IMR-90 (cell line): ENCODE results near the gene AMPD2. TPM values are rescaled to one million over a fixed set of nuclear protein-coding genes. Genes with fewer than 3 reads are reported as not detected.

ENCODE experiments used
- ATAC-seq: fragments of 200-7000 bp; cut with Tn5 transposase; 2 replicates; pipeline ENCODE4 v1.9.1; 2020; ENCODE audit warnings: low read depth, mild to moderate bottlenecking, moderate library complexity
- BruUV-seq: library from RNA; stranded (reverse); fragments of 400-500 nt; replicated peaks from 2 replicates; lab custom pipeline; 2021; lab: Mats Ljungman, UMichigan
- CTCF ChIA-PET: fragments of 300-600 bp; formaldehyde crosslinking; extraction: SDS; loops from one replicate; lab custom pipeline; 2021; ENCODE audit warnings: antibody characterized with exemption; lab: Yijun Ruan, JAX
- POLR2A ChIA-PET: fragments of 300-600 bp; sonication (Branson Sonifier 250); formaldehyde crosslinking; loops from one replicate; lab custom pipeline; 2022; ENCODE audit warnings: antibody characterized with exemption; ENCODE audit not compliant: unreplicated experiment; lab: Charles Lee
- DNase-seq: peaks from one replicate; pipeline ENCODE4 v3.0.0; 2013
- H2AFZ ChIP-seq: replicated peaks from 2 replicates; pipeline ENCODE3; 2013; ENCODE audit warnings: low read length, mild to moderate bottlenecking; ENCODE audit not compliant: poor library complexity
- H2AK5ac ChIP-seq: 2 replicates; pipeline ENCODE4 v1.6.1; 2013; ENCODE audit warnings: low read depth, low read length, inconsistent platforms
- H2AK9ac ChIP-seq: replicated peaks from 2 replicates; pipeline ENCODE3; 2013; ENCODE audit warnings: mild to moderate bottlenecking, low read depth, low read length, moderate library complexity; ENCODE audit not compliant: poor library complexity
- H2BK120ac ChIP-seq: 2 replicates; pipeline ENCODE4 v1.6.1; 2013; ENCODE audit warnings: low read depth, low read length, inconsistent platforms
- H2BK15ac ChIP-seq: 3 replicates; pipeline ENCODE4 v1.6.1; 2013; ENCODE audit warnings: low read depth, low read length, inconsistent platforms
- H2BK20ac ChIP-seq: 2 replicates; pipeline ENCODE4 v1.6.1; 2013; ENCODE audit warnings: low read depth, mild to moderate bottlenecking, inconsistent platforms, low read length, moderate library complexity
- H2BK5ac ChIP-seq: 2 replicates; pipeline ENCODE4 v1.6.1; 2013; ENCODE audit warnings: mild to moderate bottlenecking, low read depth, low read length, inconsistent platforms; ENCODE audit not compliant: poor library complexity, severe bottlenecking
- H3K14ac ChIP-seq: replicated peaks from 2 replicates; pipeline ENCODE4 v1.6.1; 2013; ENCODE audit warnings: low read depth, low read length, inconsistent platforms
- H3K18ac ChIP-seq: 2 replicates; pipeline ENCODE4 v1.6.1; 2013; ENCODE audit warnings: low read depth, low read length, control low read depth
- H3K23ac ChIP-seq: 2 replicates; pipeline ENCODE4 v1.6.1; 2013; ENCODE audit warnings: low read depth, low read length, inconsistent platforms
- H3K27ac ChIP-seq: 2 replicates; pipeline ENCODE4 v1.5.1; 2013; ENCODE audit warnings: mild to moderate bottlenecking, control low read depth, low read length; ENCODE audit not compliant: insufficient read depth
- H3K27me3 ChIP-seq: 2 replicates; pipeline ENCODE4 v1.6.1; 2013; ENCODE audit warnings: low read length; ENCODE audit not compliant: control insufficient read depth, insufficient read depth
- H3K36me3 ChIP-seq: 2 replicates; pipeline ENCODE4 v1.6.1; 2013; ENCODE audit warnings: low read length, mixed read lengths; ENCODE audit not compliant: control insufficient read depth, insufficient read depth
- H3K4ac ChIP-seq: 2 replicates; pipeline ENCODE4 v1.6.1; 2013; ENCODE audit warnings: low read depth, low read length, inconsistent platforms
- H3K4me1 ChIP-seq: 2 replicates; pipeline ENCODE4 v1.6.1; 2013; ENCODE audit warnings: low read length, mixed read lengths; ENCODE audit not compliant: control insufficient read depth, insufficient read depth
- H3K4me2 ChIP-seq: 2 replicates; pipeline ENCODE4 v1.6.1; 2013; ENCODE audit warnings: low read depth, mild to moderate bottlenecking, control low read depth, low read length, moderate library complexity
- H3K4me3 ChIP-seq: 2 replicates; pipeline ENCODE4 v1.5.1; 2013; ENCODE audit warnings: low read depth, mild to moderate bottlenecking, control low read depth, low read length, moderate library complexity; ENCODE audit not compliant: insufficient read depth
- H3K56ac ChIP-seq: 2 replicates; pipeline ENCODE4 v1.6.1; 2013; ENCODE audit warnings: low read length, inconsistent platforms; ENCODE audit not compliant: insufficient read depth; ENCODE audit errors: extremely low read depth
- H3K79me1 ChIP-seq, 2 experiments: 2 replicates each; pipeline ENCODE4 v1.6.1; 2013; ENCODE audit warnings: low read length in 2 of 2, inconsistent platforms in 1 of 2, low read depth in 1 of 2
- H3K9ac ChIP-seq: 2 replicates; pipeline ENCODE4 v1.6.1; 2013; ENCODE audit warnings: low read depth, low read length, control low read depth
- H3K9me1 ChIP-seq: 2 replicates; pipeline ENCODE4 v1.6.1; 2013; ENCODE audit warnings: low read length, inconsistent platforms; ENCODE audit not compliant: insufficient read depth
- H3K9me3 ChIP-seq: 2 replicates; pipeline ENCODE4 v1.6.1; 2013; ENCODE audit warnings: low read length; ENCODE audit not compliant: control insufficient read depth, insufficient read depth
- H4K20me1 ChIP-seq: 2 replicates; pipeline ENCODE4 v1.6.1; 2013; ENCODE audit warnings: low read length, inconsistent platforms; ENCODE audit not compliant: insufficient read depth
- H4K5ac ChIP-seq: 2 replicates; pipeline ENCODE4 v1.6.1; 2013; ENCODE audit warnings: mild to moderate bottlenecking, low read depth, low read length, control low read depth
- H4K8ac ChIP-seq, 2 experiments: 2 replicates each; pipeline ENCODE4 v1.6.1; 2013; ENCODE audit warnings: low read depth in 2 of 2, low read length in 2 of 2, control low read depth in 1 of 2, inconsistent platforms in 1 of 2
- H4K91ac ChIP-seq: 2 replicates; pipeline ENCODE4 v1.6.1; 2013; ENCODE audit warnings: low read depth, low read length, inconsistent platforms; ENCODE audit not compliant: insufficient read depth
- BHLHE40 ChIP-seq: fragments of 150-350 bp; IDR thresholded peaks from 2 replicates; pipeline ENCODE4 v1.6.1; 2016; ENCODE audit warnings: mild to moderate bottlenecking, low read depth, low read length
- CEBPB ChIP-seq: IDR thresholded peaks from 2 replicates; pipeline ENCODE4 v1.6.1; 2012; ENCODE audit warnings: low read depth, low read length, improper control_type of control experiment
- CHD1 ChIP-seq: IDR thresholded peaks from 2 replicates; pipeline ENCODE4 v1.6.1; 2012; ENCODE audit warnings: low read depth, low read length, improper control_type of control experiment
- FOS ChIP-seq: fragments of 150-350 bp; IDR thresholded peaks from 2 replicates; pipeline ENCODE4 v1.6.1; 2016; ENCODE audit warnings: low read depth, low read length
- MAFK ChIP-seq: IDR thresholded peaks from 2 replicates; pipeline ENCODE4 v1.6.1; 2012; ENCODE audit warnings: low read depth, low read length, improper control_type of control experiment
- MAZ ChIP-seq: IDR thresholded peaks from 2 replicates; pipeline ENCODE4 v1.6.1; 2012; ENCODE audit warnings: low read depth, mild to moderate bottlenecking, low read length, improper control_type of control experiment, moderate library complexity, borderline replicate concordance
- MXI1 ChIP-seq: IDR thresholded peaks from 2 replicates; pipeline ENCODE4 v1.6.1; 2012; ENCODE audit warnings: low read depth, mild to moderate bottlenecking, low read length, moderate library complexity, borderline replicate concordance
- NFE2L2 ChIP-seq: fragments of 150-350 bp; IDR thresholded peaks from 2 replicates; pipeline ENCODE4 v1.6.1; 2016; ENCODE audit warnings: low read depth, mild to moderate bottlenecking, low read length
- POLR2A ChIP-seq: IDR thresholded peaks from 2 replicates; pipeline ENCODE4 v1.6.1; 2012; ENCODE audit warnings: mild to moderate bottlenecking, low read depth, low read length
- RAD21 ChIP-seq: IDR thresholded peaks from 2 replicates; pipeline ENCODE4 v1.6.1; 2012; ENCODE audit warnings: low read length, improper control_type of control experiment
- RCOR1 ChIP-seq: IDR thresholded peaks from 2 replicates; pipeline ENCODE4 v1.6.1; 2012; ENCODE audit warnings: mild to moderate bottlenecking, low read length, improper control_type of control experiment; ENCODE audit not compliant: insufficient replicate concordance
- RFX5 ChIP-seq: IDR thresholded peaks from 2 replicates; pipeline ENCODE4 v1.8.0; 2012; ENCODE audit warnings: low read depth, mild to moderate bottlenecking, low read length, moderate library complexity
- SMC3 ChIP-seq: fragments of 150-350 bp; IDR thresholded peaks from 2 replicates; pipeline ENCODE4 v1.6.1; 2016; ENCODE audit warnings: low read depth, mild to moderate bottlenecking, antibody characterized with exemption, low read length, moderate library complexity
- USF2 ChIP-seq: fragments of 150-350 bp; IDR thresholded peaks from 2 replicates; pipeline ENCODE4 v1.6.1; 2017; ENCODE audit warnings: mild to moderate bottlenecking, antibody characterized with exemption, low read length, low read depth
- WGBS, 2 experiments: methylation state at CpG; one replicate each; pipeline versions ENCODE4 v1.1.5 to v1.1.7; 2013; ENCODE audit warnings: missing lambda C conversion rate in 2 of 2; ENCODE audit not compliant: insufficient read length in 1 of 2; ENCODE audit errors: extremely low coverage in 2 of 2; 5-methylcytosine and 5-hydroxymethylcytosine counted together
- dilution Hi-C: fragments of 300-500 bp; cut with HindIII; formaldehyde crosslinking; loops from one replicate; pipeline ENCODE4 v1.14.3; 2018; ENCODE audit warnings: low sequenced_read_pairs; ENCODE audit not compliant: unreplicated experiment
- in situ Hi-C: fragments of 300-500 bp; cut with MboI; formaldehyde crosslinking; loops from 3 replicates; pipeline ENCODE4 v1.14.3; 2019; ENCODE audit warnings: low sequenced_read_pairs, inconsistent platforms, mixed read lengths
- intact Hi-C: fragments of 100-400 bp; cut with micrococcal nuclease; formaldehyde crosslinking; loops from 2 replicates; pipeline ENCODE4 v1.10.0; 2022
- polyA plus RNA-seq, 3 experiments: library from polyadenylated mRNA; depleted of rRNA; stranded (reverse); fragments of >200 nt; gene quantifications; 2 replicates each; pipeline ENCODE4 v1.2.3, GENCODE V29; 2012; ENCODE audit warnings: low replicate concordance in 1 of 3
- total RNA-seq: library from RNA; depleted of rRNA; stranded (reverse); fragments of >200 nt; gene quantifications from 2 replicates; pipeline ENCODE4 v1.2.3, GENCODE V29; 2012
- TF ChIP-seq, protein P1 (sequence below): fragments of 150-350 bp; IDR thresholded peaks from 2 replicates; pipeline ENCODE4 v1.6.1; 2016; ENCODE audit warnings: low read depth, mild to moderate bottlenecking, low read length, moderate library complexity, borderline replicate concordance
- TF ChIP-seq, protein P2 (sequence below): conservative IDR thresholded peaks from 2 replicates; pipeline ENCODE4 v1.5.1; 2012; ENCODE audit warnings: mild to moderate bottlenecking, low read depth, low read length, improper control_type of control experiment

AMPD2 gene
- total and polyA plus RNA-seq, 2 of the 4 experiments (the other 2 are of a cell fraction) = 61.5 to 103 TPM

- WGBS, 2 experiments = no CpG with 5 or more reads among the region's 4 CpGs
- dilution Hi-C loops = no loop called here
- Histone ChIP-seq H2BK5ac (no peak overlapping the region), H3K4me2 (no peak overlapping the region), H2BK120ac (no peak overlapping the region), H3K27me3 (no peaks in the 10 kb centered on the region), H3K18ac (no peak overlapping the region), H3K4me1 (no peaks in the 10 kb centered on the region; the same call in 1 of the 2 replicates), H2BK15ac (no peak overlapping the region), H3K79me1 (peaks cover 0 to 10% of the 10 kb centered on the region in 2 experiments; a peak in 3 of 4 replicates), H4K20me1 (no peaks in the 10 kb centered on the region), H2AK9ac (no peak overlapping the region), H4K8ac (no peak overlapping the region), H3K14ac (no peak overlapping the region), H3K27ac (no peak overlapping the region), H3K9me1 (peaks cover 9% of the 10 kb centered on the region), H3K9me3 (no peaks in the 10 kb centered on the region), H2BK20ac (no peak overlapping the region), H3K4ac (no peak overlapping the region), H3K36me3 (peaks cover 16% of the 10 kb centered on the region; the same call in 1 of the 2 replicates), H2AFZ (no peak overlapping the region), H3K4me3 (no peak overlapping the region), H4K5ac (no peak overlapping the region), H4K91ac (no peak overlapping the region), H2AK5ac (no peak overlapping the region), H3K9ac (no peak overlapping the region), H3K23ac (no peak overlapping the region), H3K56ac (no peak overlapping the region)
- no peak for ATAC-seq
- in situ Hi-C loops = no loop called here
- ChIA-PET POLR2A (no interaction called here), CTCF (no interaction called here)
- no TSS peak for BruUV-seq
- intact Hi-C loops = no loop called here
- no peak for DNase-seq
- TF ChIP-seq MAFK (no peak), RCOR1 (no peak), SMC3 (no peak), CEBPB (no peak), FOS (no peak), MAZ (no peak), NFE2L2 (no peak), RFX5 (no peak), RAD21 (no peak), CHD1 (no peak), BHLHE40 (no peak), USF2 (no peak), POLR2A (no peak), MXI1 (no peak)
- TF ChIP-seq, protein P1, sequence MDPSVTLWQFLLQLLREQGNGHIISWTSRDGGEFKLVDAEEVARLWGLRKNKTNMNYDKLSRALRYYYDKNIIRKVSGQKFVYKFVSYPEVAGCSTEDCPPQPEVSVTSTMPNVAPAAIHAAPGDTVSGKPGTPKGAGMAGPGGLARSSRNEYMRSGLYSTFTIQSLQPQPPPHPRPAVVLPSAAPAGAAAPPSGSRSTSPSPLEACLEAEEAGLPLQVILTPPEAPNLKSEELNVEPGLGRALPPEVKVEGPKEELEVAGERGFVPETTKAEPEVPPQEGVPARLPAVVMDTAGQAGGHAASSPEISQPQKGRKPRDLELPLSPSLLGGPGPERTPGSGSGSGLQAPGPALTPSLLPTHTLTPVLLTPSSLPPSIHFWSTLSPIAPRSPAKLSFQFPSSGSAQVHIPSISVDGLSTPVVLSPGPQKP = no peak
- TF ChIP-seq, protein P2, sequence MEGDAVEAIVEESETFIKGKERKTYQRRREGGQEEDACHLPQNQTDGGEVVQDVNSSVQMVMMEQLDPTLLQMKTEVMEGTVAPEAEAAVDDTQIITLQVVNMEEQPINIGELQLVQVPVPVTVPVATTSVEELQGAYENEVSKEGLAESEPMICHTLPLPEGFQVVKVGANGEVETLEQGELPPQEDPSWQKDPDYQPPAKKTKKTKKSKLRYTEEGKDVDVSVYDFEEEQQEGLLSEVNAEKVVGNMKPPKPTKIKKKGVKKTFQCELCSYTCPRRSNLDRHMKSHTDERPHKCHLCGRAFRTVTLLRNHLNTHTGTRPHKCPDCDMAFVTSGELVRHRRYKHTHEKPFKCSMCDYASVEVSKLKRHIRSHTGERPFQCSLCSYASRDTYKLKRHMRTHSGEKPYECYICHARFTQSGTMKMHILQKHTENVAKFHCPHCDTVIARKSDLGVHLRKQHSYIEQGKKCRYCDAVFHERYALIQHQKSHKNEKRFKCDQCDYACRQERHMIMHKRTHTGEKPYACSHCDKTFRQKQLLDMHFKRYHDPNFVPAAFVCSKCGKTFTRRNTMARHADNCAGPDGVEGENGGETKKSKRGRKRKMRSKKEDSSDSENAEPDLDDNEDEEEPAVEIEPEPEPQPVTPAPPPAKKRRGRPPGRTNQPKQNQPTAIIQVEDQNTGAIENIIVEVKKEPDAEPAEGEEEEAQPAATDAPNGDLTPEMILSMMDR = no peak
These were observed 37.8 kb downstream of the AMPD2 start for GRCh38 chr1:109657395-109657794.
